IgD-negative memory B cell (primary cell): ENCODE data around the gene EIF3A. TPM values are rescaled to one million over a fixed set of nuclear protein-coding genes. Genes with fewer than 3 reads are reported as not detected.
"Not testable (repeated sequence)": the region's sequence is repeated elsewhere in the genome, so short reads cannot be mapped to it uniquely, and the experiment has no call there.

ENCODE experiments used
- H3K27ac Mint-ChIP-seq, 3 donors: one replicate each; pipeline ENCODE4 v1.8.0; 2020 to 2022; ENCODE audit warnings: mild to moderate bottlenecking in 3 of 3, mixed read lengths in 3 of 3, moderate library complexity in 1 of 3
- H3K27me3 Mint-ChIP-seq: one replicate; pipeline ENCODE4 v1.8.0; 2021; ENCODE audit warnings: mixed read lengths
- H3K36me3 Mint-ChIP-seq: one replicate; pipeline ENCODE4 v1.8.0; 2020; ENCODE audit warnings: mild to moderate bottlenecking, mixed read lengths
- H3K4me1 Mint-ChIP-seq, 3 donors: one replicate each; pipeline ENCODE4 v1.8.0; 2020 to 2022; ENCODE audit warnings: mixed read lengths in 3 of 3, mild to moderate bottlenecking in 1 of 3
- H3K4me3 Mint-ChIP-seq, 4 donors: one replicate each; pipeline ENCODE4 v1.8.0; 2020 to 2022; ENCODE audit warnings: mild to moderate bottlenecking in 4 of 4, mixed read lengths in 4 of 4, moderate library complexity in 3 of 4
- H3K9me3 Mint-ChIP-seq, 3 donors: one replicate each; pipeline ENCODE4 v1.8.0; 2020 to 2021; ENCODE audit warnings: mixed read lengths in 3 of 3, mild to moderate bottlenecking in 1 of 3
- polyA plus RNA-seq: library from polyadenylated mRNA; unstranded; fragments of 300-500 nt; fragmentation: Illumina TruSeq; gene quantifications from one replicate; pipeline ENCODE4 v1.2.3, GENCODE V29; 2021

EIF3A gene
- 60.9 TPM for polyA plus RNA-seq

GRCh38 chr10:119080521-119081259 is at the start of gene EIF3A:
EIF3A (minus strand) TSS chr10:119080817; CDS start chr10:119080676, 141 bp downstream.
- H3K27ac Mint-ChIP-seq: peak within 1 kb of the TSS; percentile 93 to 100 (median 98)
- peaks cover 2% of the 10 kb centered on the region for H3K36me3 Mint-ChIP-seq
- no peaks in the 10 kb centered on the region for H3K27me3 Mint-ChIP-seq
- H3K4me1 Mint-ChIP-seq: peaks cover 37 to 45% (median 42%) of the 10 kb centered on the region in 3 donors
- H3K9me3 Mint-ChIP-seq: no peaks in the 10 kb centered on the region
- H3K4me3 Mint-ChIP-seq: peak within 1 kb of the TSS; percentile 93 to 95 (median 93)

GRCh38 chr10:119129721-119130120 is 49.1 kb upstream of the EIF3A start:
- Mint-ChIP-seq H3K36me3 (peaks cover 10% of the 10 kb centered on the region), H3K27ac (peak overlapping the region in 1 of 3 donors; percentile 27), H3K9me3 (peaks cover 0 to 2% (median 0%) of the 10 kb centered on the region in 3 donors), H3K4me1 (peaks cover 6 to 20% (median 16%) of the 10 kb centered on the region in 3 donors), H3K4me3 (no peak overlapping the region), H3K27me3 (no peaks in the 10 kb centered on the region)

DNA sequence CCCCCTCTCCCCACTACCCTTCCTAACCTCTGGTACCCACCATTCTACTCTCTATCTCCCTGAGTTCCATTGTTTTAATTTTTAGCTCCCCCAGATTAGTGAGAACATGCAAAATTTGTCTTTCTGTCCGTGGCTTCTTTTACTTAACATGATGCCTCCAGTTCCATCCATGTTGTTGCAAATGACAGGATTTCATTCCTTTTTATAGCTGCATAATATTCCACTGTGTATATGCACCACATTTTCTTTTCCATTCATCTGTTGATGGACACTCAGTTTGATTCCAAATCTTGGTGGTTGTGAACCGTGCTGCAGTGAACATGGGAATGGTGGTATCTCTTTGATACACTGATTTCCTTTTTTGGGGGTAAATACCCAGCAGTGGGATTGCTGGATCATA is 45.3 kb upstream of the EIF3A start:
- H3K9me3 Mint-ChIP-seq: peaks cover 0 to 2% (median 0%) of the 10 kb centered on the region in 3 donors
- H3K4me1 Mint-ChIP-seq: peaks cover 0 to 12% (median 4%) of the 10 kb centered on the region in 3 donors
- H3K27ac Mint-ChIP-seq: no peak overlapping the region
- peaks cover 19% of the 10 kb centered on the region for H3K36me3 Mint-ChIP-seq
- H3K27me3 Mint-ChIP-seq: no peaks in the 10 kb centered on the region
- no peak overlapping the region for H3K4me3 Mint-ChIP-seq

DNA sequence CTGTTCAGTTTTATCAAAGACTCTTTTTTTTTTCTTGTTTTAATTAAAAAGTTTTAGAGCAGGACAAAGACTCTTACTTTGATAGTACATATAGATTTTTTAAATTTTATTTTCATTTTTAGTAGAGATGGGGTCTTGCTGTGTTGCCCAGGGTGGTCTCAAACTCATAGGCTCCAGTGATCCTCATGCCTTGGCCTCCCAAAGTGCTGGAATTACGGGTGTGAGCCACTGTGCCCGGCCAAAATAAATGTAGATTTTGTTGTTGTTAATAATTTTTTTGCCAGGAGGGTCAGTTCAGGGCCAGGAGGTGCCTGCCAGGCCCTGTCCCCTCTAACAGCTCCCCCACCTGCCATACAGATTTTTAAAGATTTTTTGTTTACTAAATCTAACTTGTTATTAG is 40.3 kb upstream of the EIF3A start:
- peaks cover 0 to 1% (median 0%) of the 10 kb centered on the region in 3 donors for H3K9me3 Mint-ChIP-seq
- no peak overlapping the region for H3K27ac Mint-ChIP-seq
- H3K4me3 Mint-ChIP-seq: no peak overlapping the region
- H3K4me1 Mint-ChIP-seq: peaks cover 0 to 6% (median 3%) of the 10 kb centered on the region in 3 donors
- peaks cover 16% of the 10 kb centered on the region for H3K36me3 Mint-ChIP-seq
- H3K27me3 Mint-ChIP-seq: no peaks in the 10 kb centered on the region

DNA sequence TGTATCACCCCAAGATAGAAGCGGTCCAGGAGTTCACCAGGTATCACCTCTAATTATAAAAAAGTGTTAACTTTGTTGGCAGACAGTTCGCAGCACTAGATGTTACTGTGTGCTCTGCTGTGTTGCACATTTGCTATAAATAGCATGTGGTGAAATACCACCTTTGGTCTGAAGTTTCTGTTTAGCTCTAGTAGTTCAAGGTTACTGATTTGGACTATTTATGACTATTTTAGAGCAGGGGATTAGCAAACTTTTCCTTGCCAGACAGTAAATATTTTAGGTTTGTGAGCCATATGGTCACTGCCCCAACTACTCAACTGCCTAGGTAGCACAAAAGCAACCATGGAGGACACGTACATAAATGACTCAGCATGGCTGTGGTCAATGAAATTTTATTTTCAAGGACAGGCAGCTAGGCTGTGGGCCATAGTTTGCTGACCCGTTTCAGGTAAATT is 39.8 kb upstream of the EIF3A start:
- Mint-ChIP-seq H3K4me1 (peaks cover 0 to 6% (median 3%) of the 10 kb centered on the region in 3 donors), H3K27ac (no peak overlapping the region), H3K9me3 (no peaks in the 10 kb centered on the region), H3K27me3 (no peaks in the 10 kb centered on the region), H3K4me3 (peak overlapping the region in 1 of 4 donors; percentile 58), H3K36me3 (peaks cover 14% of the 10 kb centered on the region)

GRCh38 chr10:119119400-119119799 is 38.8 kb upstream of the EIF3A start:
- no peaks in the 10 kb centered on the region for H3K27me3 Mint-ChIP-seq

GRCh38 chr10:119118231-119118630 is 37.6 kb upstream of the EIF3A start:
- peaks cover 17% of the 10 kb centered on the region for H3K36me3 Mint-ChIP-seq
- no peaks in the 10 kb centered on the region for H3K9me3 Mint-ChIP-seq
- no peak overlapping the region for H3K4me3 Mint-ChIP-seq
- no peaks in the 10 kb centered on the region for H3K27me3 Mint-ChIP-seq
- no peak overlapping the region for H3K27ac Mint-ChIP-seq
- peaks cover 0 to 6% (median 3%) of the 10 kb centered on the region in 3 donors for H3K4me1 Mint-ChIP-seq

More at GRCh38 chr10:119119400-119119799, 38.8 kb upstream of the EIF3A start:
- Mint-ChIP-seq H3K9me3 (no peaks in the 10 kb centered on the region), H3K4me3 (no peak overlapping the region), H3K4me1 (peaks cover 0 to 6% (median 3%) of the 10 kb centered on the region in 3 donors), H3K27ac (no peak overlapping the region), H3K36me3 (peaks cover 14% of the 10 kb centered on the region)

DNA sequence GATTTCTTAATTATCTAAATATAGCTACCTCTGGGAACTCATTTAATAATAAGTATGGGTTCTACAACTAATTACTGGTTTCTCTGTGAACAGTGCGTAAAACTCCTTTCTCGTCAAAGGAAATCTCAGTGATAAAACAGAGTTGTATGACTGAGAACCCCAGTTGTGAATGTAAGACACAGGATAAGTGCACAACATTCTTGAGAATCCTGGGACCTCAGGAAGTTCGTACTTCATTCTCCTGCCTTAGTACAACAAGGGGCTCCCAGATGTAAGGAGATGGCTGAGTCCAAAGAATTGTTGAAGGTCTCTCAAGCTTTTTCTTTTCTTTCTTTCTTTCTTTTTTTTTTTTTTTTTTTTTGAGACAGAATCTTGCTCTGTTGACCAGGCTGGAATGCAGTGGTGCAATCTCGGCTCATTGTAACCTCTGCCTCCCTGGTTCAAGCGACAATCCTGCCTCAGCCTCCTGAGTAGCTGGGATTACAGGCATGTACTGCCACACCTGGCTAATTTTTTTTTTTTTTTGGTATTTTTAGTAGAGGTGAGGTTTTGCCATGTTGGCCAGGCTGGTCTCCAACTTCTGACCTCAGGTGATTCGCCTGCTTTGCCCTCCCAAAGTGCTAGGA is 35.8 kb upstream of the EIF3A start:
- peaks cover 9% of the 10 kb centered on the region for H3K36me3 Mint-ChIP-seq
- peak overlapping the region in 1 of 3 donors; percentile 31 for H3K27ac Mint-ChIP-seq
- no peaks in the 10 kb centered on the region for H3K27me3 Mint-ChIP-seq
- no peaks in the 10 kb centered on the region for H3K9me3 Mint-ChIP-seq
- no peak overlapping the region for H3K4me3 Mint-ChIP-seq
- H3K4me1 Mint-ChIP-seq: peaks cover 0 to 6% (median 3%) of the 10 kb centered on the region in 3 donors

- Mint-ChIP-seq H3K4me3 (no peak overlapping the region), H3K36me3 (peaks cover 8% of the 10 kb centered on the region), H3K9me3 (no peaks in the 10 kb centered on the region), H3K27ac (peak overlapping the region in 1 of 3 donors; percentile 31), H3K27me3 (no peaks in the 10 kb centered on the region), H3K4me1 (peaks cover 0 to 6% (median 3%) of the 10 kb centered on the region in 3 donors)
Measured at GRCh38 chr10:119115926-119116325, 35.3 kb upstream of the EIF3A start.

GRCh38 chr10:119113751-119114732 is 33.4 kb upstream of the EIF3A start:
- no peaks in the 10 kb centered on the region for H3K4me1 Mint-ChIP-seq
- H3K9me3 Mint-ChIP-seq: no peaks in the 10 kb centered on the region
- H3K27me3 Mint-ChIP-seq: no peaks in the 10 kb centered on the region
- H3K4me3 Mint-ChIP-seq: no peak overlapping the region
- peak overlapping the region in 1 of 3 donors; percentile 23 for H3K27ac Mint-ChIP-seq
- H3K36me3 Mint-ChIP-seq: peaks cover 7% of the 10 kb centered on the region

GRCh38 chr10:119112056-119112455 is 31.4 kb upstream of the EIF3A start:
- no peak overlapping the region for H3K27ac Mint-ChIP-seq
- H3K4me1 Mint-ChIP-seq: no peaks in the 10 kb centered on the region
- no peaks in the 10 kb centered on the region for H3K27me3 Mint-ChIP-seq
- peaks cover 9% of the 10 kb centered on the region for H3K36me3 Mint-ChIP-seq
- H3K9me3 Mint-ChIP-seq: no peaks in the 10 kb centered on the region
- no peak overlapping the region for H3K4me3 Mint-ChIP-seq

DNA sequence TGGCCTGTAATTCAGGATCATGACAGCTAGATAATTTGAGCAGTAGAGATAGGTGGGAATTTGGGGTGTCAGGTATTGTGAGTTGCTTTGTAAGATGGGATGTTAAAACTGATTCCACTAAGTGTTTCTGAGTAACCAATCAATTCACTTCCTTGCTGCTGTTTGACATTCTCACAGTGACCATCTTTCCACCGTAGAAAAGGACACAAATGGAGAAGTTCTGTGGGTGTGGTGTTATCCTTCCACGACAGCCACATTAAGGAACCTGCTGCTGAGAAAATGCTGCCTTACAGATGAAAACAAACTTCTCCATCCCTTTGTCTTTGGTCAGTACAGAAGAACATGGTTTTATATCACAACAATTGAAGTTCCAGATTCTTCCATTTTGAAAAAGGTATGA is 27.2 kb upstream of the EIF3A start:
- not testable (repeated sequence) for H3K4me1 Mint-ChIP-seq, H3K36me3 Mint-ChIP-seq, H3K27me3 Mint-ChIP-seq, H3K4me3 Mint-ChIP-seq, H3K9me3 Mint-ChIP-seq
- peak overlapping the region in 2 of 3 donors; percentile 14 to 31 for H3K27ac Mint-ChIP-seq

DNA sequence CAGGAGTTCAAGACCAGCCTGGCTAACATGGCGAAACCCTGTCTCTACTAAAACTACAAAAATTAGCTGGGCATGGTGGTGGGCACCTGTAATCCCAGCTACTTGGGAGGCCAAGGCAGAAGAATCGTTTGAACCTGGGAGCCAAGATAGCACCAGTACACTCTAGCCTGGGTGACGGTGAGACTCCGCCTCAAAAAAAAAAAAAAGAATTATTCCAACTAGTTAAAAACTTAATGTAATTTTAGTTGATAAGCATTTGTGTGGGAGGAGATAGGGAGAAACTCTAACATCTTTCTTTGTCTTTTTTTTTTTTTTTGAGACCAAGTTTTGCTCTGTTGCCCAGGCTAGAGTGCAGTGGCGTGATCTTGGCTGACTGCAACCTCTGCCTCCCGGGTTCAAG is 26.5 kb upstream of the EIF3A start:
- not testable (repeated sequence) for H3K9me3 Mint-ChIP-seq, H3K27me3 Mint-ChIP-seq, H3K27ac Mint-ChIP-seq, H3K4me3 Mint-ChIP-seq, H3K36me3 Mint-ChIP-seq
- H3K4me1 Mint-ChIP-seq: peaks cover 4 to 13% (median 12%) of the 10 kb centered on the region in 3 donors

DNA sequence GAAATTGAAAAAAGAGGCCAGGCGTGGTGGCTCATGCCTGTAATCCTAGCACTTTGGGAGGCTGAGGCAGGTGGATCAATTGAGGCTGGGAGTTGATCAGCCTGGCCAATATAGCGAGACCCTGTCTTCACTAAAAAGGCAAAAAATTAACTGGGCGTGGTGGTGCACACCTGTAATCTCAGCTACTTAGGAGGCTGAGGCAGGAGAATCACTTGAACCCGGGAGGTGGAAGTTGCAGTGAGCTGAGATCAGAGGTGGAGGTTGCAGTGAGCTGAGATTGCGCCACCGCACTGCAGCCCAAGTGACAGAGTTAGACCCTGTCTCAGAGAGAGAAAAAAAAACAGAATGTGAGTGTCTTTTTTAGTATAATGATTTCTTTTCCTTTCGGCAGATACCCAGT is 25.3 kb upstream of the EIF3A start:
- Mint-ChIP-seq H3K4me3 (peak overlapping the region in 1 of 4 donors; percentile 84), H3K4me1 (peaks cover 4 to 15% (median 12%) of the 10 kb centered on the region in 3 donors)
- not testable (repeated sequence) for H3K27me3 Mint-ChIP-seq, H3K27ac Mint-ChIP-seq, H3K9me3 Mint-ChIP-seq, H3K36me3 Mint-ChIP-seq
